ENCODE results near the gene DPYD. TPM values are rescaled to one million over a fixed set of nuclear protein-coding genes. Genes with fewer than 3 reads are reported as not detected.

DPYD gene
- total and polyA plus RNA-seq, 11 donors = 2.6 to 38.4 (median 7.8) TPM

DNA sequence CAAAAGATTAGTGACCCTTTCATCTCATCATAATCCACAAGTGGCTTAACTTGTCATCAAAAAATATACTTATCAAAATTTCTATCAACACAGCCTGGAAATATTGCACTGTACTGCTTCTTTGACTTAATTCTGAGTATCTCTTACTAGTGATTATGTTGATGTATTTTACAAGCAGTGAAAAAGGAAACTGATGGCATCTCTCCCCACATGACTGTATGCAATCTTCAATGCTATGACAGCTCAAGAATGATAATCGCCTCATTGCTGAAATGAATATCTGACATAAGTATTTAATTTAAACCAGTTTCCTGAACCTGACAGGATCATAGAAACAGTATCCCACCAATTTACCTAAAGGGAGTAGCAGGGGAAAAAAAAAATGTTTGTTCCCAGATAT lies 79.5 kb downstream of the DPYD start:
- Histone ChIP-seq H3K4me3 (no peak overlapping the region), H3K36me3 (peaks cover 0 to 6% (median 0%) of the 10 kb centered on the region in 9 donors), H3K27me3 (no peaks in the 10 kb centered on the region), H3K9me3 (peaks cover 0 to 7% (median 0%) of the 10 kb centered on the region in 12 donors), H3K4me1 (no peaks in the 10 kb centered on the region), H3K27ac (no peak overlapping the region)
- TF ChIP-seq, protein P1, sequence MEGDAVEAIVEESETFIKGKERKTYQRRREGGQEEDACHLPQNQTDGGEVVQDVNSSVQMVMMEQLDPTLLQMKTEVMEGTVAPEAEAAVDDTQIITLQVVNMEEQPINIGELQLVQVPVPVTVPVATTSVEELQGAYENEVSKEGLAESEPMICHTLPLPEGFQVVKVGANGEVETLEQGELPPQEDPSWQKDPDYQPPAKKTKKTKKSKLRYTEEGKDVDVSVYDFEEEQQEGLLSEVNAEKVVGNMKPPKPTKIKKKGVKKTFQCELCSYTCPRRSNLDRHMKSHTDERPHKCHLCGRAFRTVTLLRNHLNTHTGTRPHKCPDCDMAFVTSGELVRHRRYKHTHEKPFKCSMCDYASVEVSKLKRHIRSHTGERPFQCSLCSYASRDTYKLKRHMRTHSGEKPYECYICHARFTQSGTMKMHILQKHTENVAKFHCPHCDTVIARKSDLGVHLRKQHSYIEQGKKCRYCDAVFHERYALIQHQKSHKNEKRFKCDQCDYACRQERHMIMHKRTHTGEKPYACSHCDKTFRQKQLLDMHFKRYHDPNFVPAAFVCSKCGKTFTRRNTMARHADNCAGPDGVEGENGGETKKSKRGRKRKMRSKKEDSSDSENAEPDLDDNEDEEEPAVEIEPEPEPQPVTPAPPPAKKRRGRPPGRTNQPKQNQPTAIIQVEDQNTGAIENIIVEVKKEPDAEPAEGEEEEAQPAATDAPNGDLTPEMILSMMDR (IDR thresholded peaks at IDR 0.05) = no peak
- no peak for TF ChIP-seq POLR2A (IDR thresholded peaks at IDR 0.05)
- 92 to 96% (median 95%) methylated on average over 1 of the region's 1 CpG for WGBS, 4 donors
- no peak for DNase-seq
- ATAC-seq = no peak
- intact Hi-C loops (cut with DNase I) = no loop called here

DNA sequence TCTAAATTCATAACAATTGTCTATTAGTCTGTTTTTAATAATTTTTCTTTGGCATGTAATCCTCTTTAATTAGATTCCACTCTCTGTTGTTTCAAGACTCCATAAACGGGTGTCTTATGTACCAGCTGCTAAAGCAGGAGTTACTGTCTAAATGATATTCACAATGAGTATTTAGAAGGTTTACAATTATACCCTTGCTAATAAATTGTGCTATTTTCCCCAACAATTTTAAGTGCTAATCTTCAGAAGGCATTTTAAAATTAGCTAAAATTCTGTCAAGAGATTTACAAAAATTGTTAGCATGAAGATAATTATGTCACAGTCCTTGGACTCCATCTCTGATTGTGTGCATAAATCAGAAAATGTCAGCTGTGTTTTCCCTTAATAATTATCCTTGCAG lies 83.7 kb downstream of the DPYD start:
- Histone ChIP-seq H3K9me3 (peaks cover 0 to 4% (median 0%) of the 10 kb centered on the region in 12 donors), H3K4me1 (peaks cover 0 to 20% (median 0%) of the 10 kb centered on the region in 12 donors), H3K36me3 (no peaks in the 10 kb centered on the region), H3K4me3 (no peak overlapping the region), H3K27me3 (no peaks in the 10 kb centered on the region), H3K27ac (no peak overlapping the region)
- WGBS, 4 donors = 56 to 80% (median 74%) methylated on average over 1 of the region's 1 CpG
- no peak for DNase-seq
- intact Hi-C loops (cut with DNase I) = no loop called here
- ATAC-seq = no peak
- TF ChIP-seq, protein P1 (IDR thresholded peaks at IDR 0.05) = no peak
- TF ChIP-seq POLR2A (IDR thresholded peaks at IDR 0.05) = no peak

DNA sequence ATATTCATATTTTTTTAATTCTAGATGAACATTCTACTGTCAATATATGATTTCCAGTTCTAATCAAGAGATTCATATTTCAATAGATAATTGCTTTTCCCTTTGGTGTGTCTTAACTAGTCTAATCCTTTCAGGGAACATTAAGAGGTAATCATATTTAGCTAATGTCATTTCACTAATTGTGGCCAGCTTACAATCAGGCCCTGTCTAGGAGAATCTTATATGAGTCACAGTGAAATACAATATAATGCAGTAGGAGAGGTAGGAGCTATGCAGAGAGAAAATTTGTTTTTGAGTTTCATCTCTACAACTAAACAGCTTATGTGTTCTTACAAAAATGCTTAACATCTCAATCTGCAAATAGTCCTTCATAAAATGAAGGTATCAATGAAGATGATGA lies 85.9 kb downstream of the DPYD start:
- ATAC-seq (no peak), DNase-seq (no peak)
- Histone ChIP-seq H3K4me3 (no peak overlapping the region), H3K4me1 (peaks cover 0 to 21% (median 0%) of the 10 kb centered on the region in 12 donors), H3K27me3 (no peaks in the 10 kb centered on the region), H3K27ac (no peak overlapping the region), H3K36me3 (no peaks in the 10 kb centered on the region), H3K9me3 (peaks cover 0 to under 1% (median 0%) of the 10 kb centered on the region in 12 donors)
- intact Hi-C loops (cut with DNase I) = no loop called here
- TF ChIP-seq POLR2A (IDR thresholded peaks at IDR 0.05) = no peak
- TF ChIP-seq, protein P1 (IDR thresholded peaks at IDR 0.05) = no peak

DNA sequence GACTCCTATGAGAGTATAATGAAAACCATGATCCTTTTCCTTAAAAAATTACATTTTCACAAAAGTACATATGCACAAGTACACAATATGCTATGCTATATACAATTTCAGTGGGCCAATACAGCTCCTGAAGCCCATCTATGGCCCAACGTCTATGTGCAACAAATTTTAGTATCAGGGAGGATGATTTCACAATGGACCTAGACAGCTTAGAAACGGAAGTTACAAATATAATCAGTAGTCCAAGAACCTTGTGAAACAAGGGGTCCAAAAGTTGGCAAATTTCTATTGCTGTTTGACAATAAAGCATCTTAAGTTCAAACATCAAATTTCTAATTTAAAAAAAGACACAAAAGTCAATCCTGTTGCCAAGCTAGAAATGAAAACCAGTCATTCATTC lies 87.0 kb downstream of the DPYD start:
- peaks cover 0 to 21% (median 0%) of the 10 kb centered on the region in 12 donors for H3K4me1 ChIP-seq
- H3K4me3 ChIP-seq = no peak overlapping the region
- no peaks in the 10 kb centered on the region for H3K36me3 ChIP-seq
- intact Hi-C loops (cut with DNase I) = no loop called here
- no peaks in the 10 kb centered on the region for H3K9me3 ChIP-seq
- H3K27me3 ChIP-seq = no peaks in the 10 kb centered on the region
- H3K27ac ChIP-seq = no peak overlapping the region
- DNase-seq (no peak), ATAC-seq (no peak)
- TF ChIP-seq, protein P1 (IDR thresholded peaks at IDR 0.05) = no peak
- TF ChIP-seq POLR2A (IDR thresholded peaks at IDR 0.05) = no peak
- 76 to 88% (median 83%) methylated on average over 2 of the region's 2 CpGs for WGBS, 4 donors
